GM20000 (cell line): ENCODE results near the gene CCDC24.

ENCODE experiments used
- DNase-seq: peaks from one replicate; pipeline ENCODE4 v3.0.0; 2012; ENCODE audit warnings: low spot score
- CTCF ChIP-seq: IDR thresholded peaks from 2 replicates; pipeline ENCODE4 v1.5.1; 2012; ENCODE audit warnings: mild to moderate bottlenecking, control low read depth; ENCODE audit errors: extremely low read depth, missing control alignments

Gene CCDC24

GRCh38 chr1:44033756-44034155, 42.4 kb downstream of the CCDC24 start:
- DNase-seq: no peak

GRCh38 chr1:44034423-44034822, 43.0 kb downstream of the CCDC24 start:
- DNase-seq: no peak
- TF ChIP-seq CTCF: no peak

More at GRCh38 chr1:44033756-44034155, 42.4 kb downstream of the CCDC24 start:
- no peak for TF ChIP-seq CTCF

GRCh38 chr1:44034976-44035716, 43.7 kb downstream of the CCDC24 start:
- no peak for TF ChIP-seq CTCF
- DNase-seq: no peak

- no peak for DNase-seq
- no peak for TF ChIP-seq CTCF
These were observed 44.5 kb downstream of the CCDC24 start for GRCh38 chr1:44035726-44036408.

- peak; percentile 70 for DNase-seq
These were observed 45.2 kb downstream of the CCDC24 start for GRCh38 chr1:44036409-44037139.

GRCh38 chr1:44037154-44037553, 45.8 kb downstream of the CCDC24 start:
- no peak for DNase-seq

More at GRCh38 chr1:44036409-44037139, 45.2 kb downstream of the CCDC24 start:
- peak; percentile 91 for TF ChIP-seq CTCF

More at GRCh38 chr1:44037154-44037553, 45.8 kb downstream of the CCDC24 start:
- no peak for TF ChIP-seq CTCF
